Activated CD8-positive, alpha-beta T cell treated with anti-CD3 and anti-CD28 coated beads for 36 hours (primary cell): ENCODE data around the gene SSTR4. TPM values are rescaled to one million over a fixed set of nuclear protein-coding genes. Genes with fewer than 3 reads are reported as not detected.

Source experiments
- ATAC-seq: fragments of 200-7000 bp; cut with Tn5 transposase; one replicate; pipeline ENCODE4 v1.10.0; 2021; ENCODE audit warnings: mild to moderate bottlenecking, moderate library complexity
- CTCF ChIA-PET: fragments of 350-600 bp; sonication (Branson Sonifier 250); formaldehyde crosslinking; loops from one replicate; lab custom pipeline; 2021; ENCODE audit warnings: antibody characterized with exemption; lab: Charles Lee
- POLR2A ChIA-PET: fragments of 350-600 bp; sonication (Branson Sonifier 250); formaldehyde crosslinking; loops from one replicate; lab custom pipeline; 2021; ENCODE audit warnings: antibody characterized with exemption; lab: Charles Lee
- DNase-seq: peaks from one replicate; pipeline ENCODE4 v3.0.0-alpha.2; 2020
- H3K27ac Mint-ChIP-seq: one replicate; pipeline ENCODE4 v1.8.0; 2021; ENCODE audit warnings: mild to moderate bottlenecking, mixed read lengths
- H3K27me3 Mint-ChIP-seq: one replicate; pipeline ENCODE4 v1.8.0; 2021; ENCODE audit warnings: mixed read lengths
- H3K36me3 Mint-ChIP-seq: one replicate; pipeline ENCODE4 v1.8.0; 2021; ENCODE audit warnings: low read depth, mixed read lengths
- H3K4me1 Mint-ChIP-seq: one replicate; pipeline ENCODE4 v1.8.0; 2021; ENCODE audit warnings: low read depth, mixed read lengths
- H3K4me3 Mint-ChIP-seq: one replicate; pipeline ENCODE4 v1.8.0; 2021; ENCODE audit warnings: mild to moderate bottlenecking, moderate library complexity, mixed read lengths
- H3K9me3 Mint-ChIP-seq: one replicate; pipeline ENCODE4 v1.8.0; 2021; ENCODE audit warnings: mixed read lengths
- intact Hi-C: fragments of 100-400 bp; cut with micrococcal nuclease; formaldehyde crosslinking; loops from one replicate; pipeline ENCODE4 v1.10.0; 2022
- total RNA-seq, 2 experiments: library from RNA; stranded (reverse); gene quantifications; one replicate each; pipeline ENCODE4 v1.2.3, GENCODE V29; 2021
- TF ChIP-seq, protein P1 (sequence below): fragments of 200-600 bp; IDR thresholded peaks from one replicate; pipeline ENCODE4 v1.8.0; 2022; ENCODE audit warnings: antibody characterized with exemption, mild to moderate bottlenecking

The SSTR4 gene
- total RNA-seq, 2 experiments from 2014 or later, result not detected

DNA sequence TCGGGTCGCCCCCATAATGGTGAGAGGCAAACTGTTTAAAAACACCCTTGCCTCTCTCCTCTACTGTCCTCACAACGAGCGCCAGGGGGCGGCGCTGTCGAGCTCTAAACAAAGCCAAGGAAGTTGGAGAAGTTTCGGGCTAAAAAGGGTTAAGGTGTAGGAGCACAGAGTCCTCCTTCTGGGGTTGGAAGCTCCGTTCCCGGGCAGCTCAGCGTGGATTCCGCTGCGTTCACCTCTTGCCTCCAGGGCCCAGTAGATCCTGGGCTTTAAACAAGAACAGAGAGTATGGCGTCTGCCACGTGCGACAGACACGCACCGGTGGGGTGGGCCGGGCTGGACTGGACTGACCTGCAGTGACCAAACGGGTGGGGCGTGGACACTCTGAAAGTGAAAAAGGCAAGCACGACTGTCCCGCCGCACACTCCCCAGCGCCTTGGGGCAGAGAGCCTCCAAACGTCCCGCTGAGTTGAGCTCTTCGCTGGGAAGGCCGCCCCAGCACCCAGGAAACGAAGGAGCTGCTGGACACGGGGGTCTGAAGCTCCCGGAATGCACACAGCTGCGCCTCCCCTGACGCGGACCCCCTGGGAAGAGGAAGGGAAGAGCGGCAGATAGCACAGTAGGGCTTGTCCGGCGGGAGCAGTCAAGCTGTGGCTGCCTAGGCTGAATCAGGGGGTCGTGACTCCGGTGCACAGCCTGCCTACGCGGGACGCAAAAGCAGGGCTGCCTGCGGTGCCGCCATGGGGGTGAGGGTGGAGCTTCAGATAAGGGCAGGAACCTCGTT lies 15.9 kb downstream of the SSTR4 start:
- H3K9me3 Mint-ChIP-seq, result no peaks in the 10 kb centered on the region
- H3K27ac Mint-ChIP-seq, result no peak overlapping the region
- DNase-seq, result peak; percentile 66
- H3K36me3 Mint-ChIP-seq, result no peaks in the 10 kb centered on the region
- ChIA-PET POLR2A (no interaction called here), CTCF (interaction anchor here (1.0 to 1.4 kb wide), 3 partner anchors 10 to 299 kb away, joined by 4 to 6 read pairs (median 5); no protein-coding TSS in a partner anchor)
- no peak overlapping the region for H3K4me3 Mint-ChIP-seq
- TF ChIP-seq, protein P1, sequence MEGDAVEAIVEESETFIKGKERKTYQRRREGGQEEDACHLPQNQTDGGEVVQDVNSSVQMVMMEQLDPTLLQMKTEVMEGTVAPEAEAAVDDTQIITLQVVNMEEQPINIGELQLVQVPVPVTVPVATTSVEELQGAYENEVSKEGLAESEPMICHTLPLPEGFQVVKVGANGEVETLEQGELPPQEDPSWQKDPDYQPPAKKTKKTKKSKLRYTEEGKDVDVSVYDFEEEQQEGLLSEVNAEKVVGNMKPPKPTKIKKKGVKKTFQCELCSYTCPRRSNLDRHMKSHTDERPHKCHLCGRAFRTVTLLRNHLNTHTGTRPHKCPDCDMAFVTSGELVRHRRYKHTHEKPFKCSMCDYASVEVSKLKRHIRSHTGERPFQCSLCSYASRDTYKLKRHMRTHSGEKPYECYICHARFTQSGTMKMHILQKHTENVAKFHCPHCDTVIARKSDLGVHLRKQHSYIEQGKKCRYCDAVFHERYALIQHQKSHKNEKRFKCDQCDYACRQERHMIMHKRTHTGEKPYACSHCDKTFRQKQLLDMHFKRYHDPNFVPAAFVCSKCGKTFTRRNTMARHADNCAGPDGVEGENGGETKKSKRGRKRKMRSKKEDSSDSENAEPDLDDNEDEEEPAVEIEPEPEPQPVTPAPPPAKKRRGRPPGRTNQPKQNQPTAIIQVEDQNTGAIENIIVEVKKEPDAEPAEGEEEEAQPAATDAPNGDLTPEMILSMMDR, result peak; percentile 39
- no peaks in the 10 kb centered on the region for H3K4me1 Mint-ChIP-seq
- ATAC-seq, result peak; percentile 20
- intact Hi-C loops, result no loop called here
- H3K27me3 Mint-ChIP-seq, result peaks cover 49% of the 10 kb centered on the region

DNA sequence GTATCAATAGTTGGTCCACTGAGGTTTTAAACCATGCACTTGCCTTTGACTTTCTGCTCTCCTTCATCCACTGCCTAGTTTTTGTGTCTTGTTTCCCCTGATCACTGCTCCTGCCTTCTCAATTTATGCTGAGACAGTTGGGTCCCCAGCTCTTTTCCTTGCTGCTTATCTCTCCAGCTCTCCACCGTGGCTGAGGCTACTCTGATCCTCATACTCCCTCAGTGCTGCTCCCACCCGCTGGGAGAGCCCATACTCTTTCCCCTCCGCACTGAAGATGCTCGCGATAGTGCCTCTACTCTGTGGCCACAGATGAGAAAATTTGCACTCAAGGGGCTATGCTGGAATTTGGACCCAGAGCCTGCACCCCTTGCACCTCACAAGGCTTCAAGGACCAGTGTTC lies 17.8 kb downstream of the SSTR4 start:
- DNase-seq, result no peak
- TF ChIP-seq, protein P1, result no peak

DNA sequence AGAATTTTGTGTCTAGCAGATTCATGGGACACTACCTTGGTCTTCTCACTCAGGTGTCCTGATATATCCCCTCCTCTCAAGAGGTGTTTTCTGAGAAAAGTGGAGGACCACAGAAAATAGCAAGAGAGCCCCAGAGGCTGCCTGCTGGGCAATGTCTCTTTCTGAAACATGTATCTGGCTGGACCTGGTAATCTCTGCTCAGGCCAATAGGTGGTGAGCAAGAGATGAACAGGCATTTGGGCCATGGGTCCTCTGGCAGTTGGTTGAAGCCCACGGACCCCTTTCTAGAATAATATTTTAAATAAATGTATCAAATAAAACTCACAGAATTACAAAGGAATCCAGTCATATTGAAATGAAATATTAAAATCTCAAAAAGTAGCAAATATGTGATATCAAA lies 23.1 kb downstream of the SSTR4 start:
- no peak overlapping the region for H3K27ac Mint-ChIP-seq
- intact Hi-C loops, result no loop called here

More for the DNA sequence above, 17.8 kb downstream of the SSTR4 start:
- H3K4me1 Mint-ChIP-seq, result no peaks in the 10 kb centered on the region
- no peak overlapping the region for H3K27ac Mint-ChIP-seq
- ATAC-seq, result no peak
- intact Hi-C loops, result no loop called here
- CTCF ChIA-PET, result no interaction called here
- H3K27me3 Mint-ChIP-seq, result peaks cover 39% of the 10 kb centered on the region
- POLR2A ChIA-PET, result no interaction called here
- no peaks in the 10 kb centered on the region for H3K36me3 Mint-ChIP-seq
- no peak overlapping the region for H3K4me3 Mint-ChIP-seq
- peaks cover 2% of the 10 kb centered on the region for H3K9me3 Mint-ChIP-seq

DNA sequence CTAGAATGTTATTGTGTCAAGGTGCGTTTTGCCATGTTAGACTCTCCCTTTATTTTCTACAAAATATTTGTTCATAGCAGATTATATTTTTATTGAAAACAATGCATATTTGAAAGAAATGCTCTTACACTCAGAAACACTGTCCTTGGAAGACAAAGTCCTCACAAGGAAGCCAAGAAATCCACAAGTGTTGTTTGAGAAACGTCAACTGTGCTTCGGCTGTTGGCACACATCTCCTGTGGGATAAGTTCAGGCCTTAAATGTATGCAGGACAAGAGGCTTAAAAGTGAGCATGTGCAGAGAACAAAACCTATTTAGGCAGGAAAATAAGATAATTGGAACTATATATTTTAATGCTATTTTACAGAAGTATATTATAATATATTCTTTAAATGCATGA lies 23.9 kb downstream of the SSTR4 start:
- Mint-ChIP-seq H3K4me3 (no peak overlapping the region), H3K4me1 (no peaks in the 10 kb centered on the region), H3K27ac (no peak overlapping the region), H3K27me3 (peaks cover 3% of the 10 kb centered on the region), H3K36me3 (no peaks in the 10 kb centered on the region), H3K9me3 (peaks cover 2% of the 10 kb centered on the region)
- ChIA-PET CTCF (no interaction called here), POLR2A (no interaction called here)
- DNase-seq, result no peak
- no peak for ATAC-seq
- intact Hi-C loops, result no loop called here
- TF ChIP-seq, protein P1, result no peak

More for the DNA sequence above, 23.1 kb downstream of the SSTR4 start:
- POLR2A ChIA-PET, result no interaction called here
- TF ChIP-seq, protein P1, result no peak
- no peak for ATAC-seq
- H3K9me3 Mint-ChIP-seq, result peaks cover 2% of the 10 kb centered on the region
- H3K27me3 Mint-ChIP-seq, result peaks cover 5% of the 10 kb centered on the region
- H3K4me3 Mint-ChIP-seq, result no peak overlapping the region
- H3K4me1 Mint-ChIP-seq, result no peaks in the 10 kb centered on the region
- no peaks in the 10 kb centered on the region for H3K36me3 Mint-ChIP-seq
- CTCF ChIA-PET, result no interaction called here
- DNase-seq, result no peak

DNA sequence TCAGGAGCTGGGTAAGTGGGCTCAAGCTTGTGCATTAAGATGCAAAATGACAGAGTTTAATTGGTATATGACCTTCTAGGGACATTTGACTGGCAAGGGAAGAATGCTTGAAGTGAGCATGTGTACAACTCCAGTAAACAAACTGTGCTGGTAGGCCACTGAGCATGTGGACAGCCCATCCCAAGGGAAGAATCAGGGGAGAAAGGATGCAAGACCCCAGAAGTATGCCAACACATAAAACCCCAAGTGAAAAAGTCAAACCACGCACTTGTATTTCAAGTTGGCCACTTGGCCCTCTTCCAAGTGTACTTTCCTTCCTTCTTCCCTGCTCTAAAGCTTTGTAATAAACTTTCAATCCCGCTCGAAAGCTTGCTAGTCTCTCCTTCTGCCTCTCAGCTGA lies 24.7 kb downstream of the SSTR4 start:
- Mint-ChIP-seq H3K4me1 (no peaks in the 10 kb centered on the region), H3K27me3 (peaks cover 3% of the 10 kb centered on the region), H3K4me3 (no peak overlapping the region), H3K27ac (no peak overlapping the region), H3K9me3 (peaks cover 2% of the 10 kb centered on the region), H3K36me3 (no peaks in the 10 kb centered on the region)
- intact Hi-C loops, result no loop called here
- ChIA-PET CTCF (no interaction called here), POLR2A (no interaction called here)
- TF ChIP-seq, protein P1, result no peak
- ATAC-seq (no peak), DNase-seq (no peak)
